ENCODE data around the gene BDP1.
"Not testable (repeated sequence)": the region's sequence is repeated elsewhere in the genome, so short reads cannot be mapped to it uniquely, and the experiment has no call there.

BDP1 gene

DNA sequence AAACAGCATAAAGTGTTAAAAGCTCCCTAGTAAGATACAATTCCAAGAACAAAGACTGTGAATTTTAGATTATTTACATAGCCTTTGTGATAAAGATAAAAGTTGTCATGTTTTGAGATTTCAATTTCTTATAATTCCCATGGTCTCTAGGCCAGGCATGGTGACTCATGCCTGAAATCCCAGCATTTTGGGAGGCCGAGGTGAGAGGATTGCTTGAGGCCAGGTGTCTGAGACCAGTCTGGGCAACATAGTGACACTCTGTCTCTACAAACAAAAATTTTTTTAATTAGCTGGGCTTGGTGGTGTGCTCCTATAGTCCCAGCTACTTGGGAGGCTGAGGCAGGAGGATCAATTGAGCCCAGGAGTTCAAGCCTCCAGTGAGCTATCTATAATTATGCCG, 48.1 kb downstream of the BDP1 start:
- H3K4me1 ChIP-seq (ENCODE audit: insufficient read depth, low read length), result no peaks in the 10 kb centered on the region
- H3K9ac ChIP-seq (ENCODE audit: low read depth, low read length), result no peak overlapping the region
- H3K36me3 ChIP-seq (ENCODE audit: insufficient read depth, low read length), result peaks cover 11% of the 10 kb centered on the region; the same call in 1 of the 2 replicates
- no peaks in the 10 kb centered on the region for H3K9me3 ChIP-seq (ENCODE audit: control insufficient read depth, insufficient read depth, low read length)

DNA sequence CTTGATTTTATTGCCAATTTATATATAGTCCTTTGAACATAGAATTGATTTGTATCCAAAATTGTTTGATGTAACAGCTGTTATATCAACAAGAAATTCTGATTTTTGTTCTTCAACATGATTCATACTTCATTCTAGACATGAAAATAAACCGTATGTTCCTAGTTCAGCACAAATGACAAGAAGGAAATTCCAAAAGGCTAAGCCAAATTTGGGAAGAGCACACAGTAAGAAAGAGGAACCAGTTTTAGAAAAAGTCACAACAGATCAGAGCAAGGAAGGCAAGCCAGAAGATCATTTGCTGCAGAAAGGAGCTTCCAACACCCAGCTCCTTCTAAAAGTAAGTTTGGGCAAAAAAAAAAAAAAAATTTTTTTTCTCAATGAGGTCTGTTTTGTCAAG, 66.7 kb downstream of the BDP1 start:
- no peak overlapping the region for H3K9ac ChIP-seq (ENCODE audit: low read depth, low read length)
- H3K4me1 ChIP-seq (ENCODE audit: insufficient read depth, low read length), result no peaks in the 10 kb centered on the region
- H3K36me3 ChIP-seq (ENCODE audit: insufficient read depth, low read length), result peaks cover 16% of the 10 kb centered on the region
- no peaks in the 10 kb centered on the region for H3K9me3 ChIP-seq (ENCODE audit: control insufficient read depth, insufficient read depth, low read length)

DNA sequence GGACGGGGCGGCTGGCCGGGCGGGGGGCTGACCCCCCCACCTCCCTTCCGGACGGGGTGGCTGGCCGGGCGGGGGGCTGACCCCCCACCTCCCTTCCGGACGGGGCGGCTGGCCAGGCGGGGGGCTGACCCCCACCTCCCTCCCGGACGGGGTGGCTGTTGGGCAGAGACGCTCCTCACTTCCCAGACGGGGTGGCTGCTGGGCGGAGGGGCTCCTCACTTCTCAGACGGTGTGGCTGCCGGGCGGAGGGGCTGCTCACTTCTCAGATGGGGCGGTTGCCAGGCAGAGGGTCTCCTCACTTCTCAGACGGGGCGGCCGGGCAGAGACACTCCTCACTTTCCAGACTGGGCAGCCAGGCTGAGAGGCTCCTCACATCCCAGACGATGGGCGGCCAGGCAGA, 70.2 kb downstream of the BDP1 start:
- not testable (repeated sequence) for H3K9ac ChIP-seq (ENCODE audit: low read depth, low read length)

DNA sequence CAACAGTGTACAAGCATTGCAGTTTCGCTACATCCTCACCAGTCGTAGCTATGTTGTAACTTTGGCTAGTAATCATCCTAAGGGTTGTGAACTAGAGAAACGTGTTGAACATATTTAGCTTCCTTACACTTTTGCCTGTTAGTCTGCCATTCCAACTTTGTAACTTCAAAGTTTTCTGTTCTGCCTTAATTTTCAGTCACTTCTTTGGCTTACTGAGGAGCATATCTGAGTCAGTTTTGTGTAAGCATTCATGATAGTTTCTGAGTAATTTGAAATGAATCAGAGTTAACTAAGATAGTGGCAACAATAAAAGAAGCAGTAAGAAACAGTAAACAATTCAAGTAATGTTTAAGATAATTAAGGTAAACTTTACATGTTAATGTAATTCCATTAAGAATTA, 72.8 kb downstream of the BDP1 start:
- Histone ChIP-seq H3K36me3 (ENCODE audit: insufficient read depth, low read length) (peaks cover 8% of the 10 kb centered on the region; the same call in 1 of the 2 replicates), H3K4me1 (ENCODE audit: insufficient read depth, low read length) (no peaks in the 10 kb centered on the region), H3K9ac (ENCODE audit: low read depth, low read length) (no peak overlapping the region), H3K9me3 (ENCODE audit: control insufficient read depth, insufficient read depth, low read length) (no peaks in the 10 kb centered on the region)

More for the DNA sequence above, 70.2 kb downstream of the BDP1 start:
- not testable (repeated sequence) for H3K4me1 ChIP-seq (ENCODE audit: insufficient read depth, low read length); H3K9me3 ChIP-seq (ENCODE audit: control insufficient read depth, insufficient read depth, low read length)
- H3K36me3 ChIP-seq (ENCODE audit: insufficient read depth, low read length), result peaks cover 15% of the 10 kb centered on the region

DNA sequence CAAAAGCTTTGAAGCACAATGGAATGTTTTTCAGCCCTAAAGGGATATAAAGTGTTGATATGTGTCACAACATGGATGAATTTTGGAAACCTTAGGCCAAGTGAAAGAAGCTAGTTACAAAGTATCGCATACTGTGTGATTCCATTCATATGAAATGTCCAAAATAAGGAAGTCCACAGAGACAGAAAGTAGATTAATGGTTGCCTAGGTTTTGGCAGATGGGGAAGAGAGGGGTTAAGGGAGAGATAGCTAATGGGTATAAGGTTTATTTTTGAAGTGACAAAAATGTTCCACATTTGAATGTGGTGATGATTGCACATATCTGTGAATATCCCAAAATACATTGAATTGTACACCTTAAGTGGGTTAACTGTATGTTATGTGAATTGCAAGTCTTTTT, 74.2 kb downstream of the BDP1 start:
- Histone ChIP-seq H3K4me1 (ENCODE audit: insufficient read depth, low read length) (no peaks in the 10 kb centered on the region), H3K36me3 (ENCODE audit: insufficient read depth, low read length) (peaks cover 2% of the 10 kb centered on the region; the same call in 1 of the 2 replicates), H3K9me3 (ENCODE audit: control insufficient read depth, insufficient read depth, low read length) (no peaks in the 10 kb centered on the region), H3K9ac (ENCODE audit: low read depth, low read length) (no peak overlapping the region)

DNA sequence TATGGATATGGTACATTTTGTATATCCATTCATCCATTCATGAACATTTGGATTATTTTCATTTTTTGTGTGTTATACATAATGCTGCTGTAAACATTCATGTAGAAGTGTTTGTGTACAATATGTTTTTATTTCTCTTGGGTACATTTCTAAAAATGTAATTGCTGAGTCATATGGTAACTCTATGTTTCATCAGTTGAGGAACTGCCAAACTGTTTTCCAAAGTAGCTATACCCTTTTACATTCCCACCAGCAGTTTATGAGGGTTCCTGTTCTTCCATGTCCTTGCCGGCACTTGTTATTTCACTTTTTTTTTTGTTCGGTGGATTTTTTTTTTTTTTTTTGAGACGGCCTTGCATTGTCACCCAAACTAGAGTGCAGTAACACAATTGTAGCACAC, 77.7 kb downstream of the BDP1 start:
- peaks cover 2% of the 10 kb centered on the region; the same call in 1 of the 2 replicates for H3K36me3 ChIP-seq (ENCODE audit: insufficient read depth, low read length)
- no peaks in the 10 kb centered on the region for H3K4me1 ChIP-seq (ENCODE audit: insufficient read depth, low read length)
- H3K9ac ChIP-seq (ENCODE audit: low read depth, low read length), result no peak overlapping the region
- no peaks in the 10 kb centered on the region for H3K9me3 ChIP-seq (ENCODE audit: control insufficient read depth, insufficient read depth, low read length)

DNA sequence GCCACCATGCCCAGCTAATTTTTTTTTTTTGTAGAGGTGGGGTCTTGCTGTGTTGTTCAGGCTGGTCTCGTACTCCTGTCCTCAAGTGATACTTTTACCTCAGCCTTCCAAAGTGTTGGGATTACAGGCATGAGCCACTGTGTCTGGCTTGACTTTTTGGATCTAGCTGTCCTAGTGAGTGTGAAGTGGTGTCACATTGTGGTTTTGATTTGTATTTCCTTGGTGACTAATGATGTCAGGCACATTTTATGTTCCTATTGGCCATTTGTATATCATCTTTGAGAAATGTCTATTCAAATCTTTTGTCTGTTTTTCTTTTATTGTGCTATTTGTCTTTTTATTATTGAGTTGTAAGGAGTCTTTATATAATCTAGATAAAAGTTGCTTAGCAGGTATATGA, 78.2 kb downstream of the BDP1 start:
- Histone ChIP-seq H3K36me3 (ENCODE audit: insufficient read depth, low read length) (peaks cover 2% of the 10 kb centered on the region; the same call in 1 of the 2 replicates), H3K4me1 (ENCODE audit: insufficient read depth, low read length) (no peaks in the 10 kb centered on the region), H3K9ac (ENCODE audit: low read depth, low read length) (no peak overlapping the region), H3K9me3 (ENCODE audit: control insufficient read depth, insufficient read depth, low read length) (no peaks in the 10 kb centered on the region)

DNA sequence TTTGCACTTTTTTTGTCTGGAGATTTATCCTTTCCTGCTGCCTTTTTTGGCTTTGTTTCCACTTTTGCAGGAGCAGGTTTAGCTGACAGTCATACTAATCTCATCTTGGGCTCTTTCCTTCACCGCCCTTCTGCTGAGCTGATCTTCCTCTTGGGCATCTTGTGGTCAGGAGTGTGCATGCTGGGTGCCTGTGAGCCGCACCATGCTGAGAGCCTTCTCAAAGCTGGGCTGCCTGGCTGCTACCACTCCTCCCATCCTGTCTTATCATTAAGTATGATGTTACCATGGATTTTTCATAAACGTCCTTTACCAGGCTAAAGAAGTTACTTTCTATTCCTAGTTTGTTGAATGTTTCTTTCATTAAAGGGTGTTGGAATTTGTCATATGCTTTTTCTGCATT, 82.2 kb downstream of the BDP1 start:
- H3K9ac ChIP-seq (ENCODE audit: low read depth, low read length), result no peak overlapping the region
- peaks cover 8% of the 10 kb centered on the region for H3K36me3 ChIP-seq (ENCODE audit: insufficient read depth, low read length)

DNA sequence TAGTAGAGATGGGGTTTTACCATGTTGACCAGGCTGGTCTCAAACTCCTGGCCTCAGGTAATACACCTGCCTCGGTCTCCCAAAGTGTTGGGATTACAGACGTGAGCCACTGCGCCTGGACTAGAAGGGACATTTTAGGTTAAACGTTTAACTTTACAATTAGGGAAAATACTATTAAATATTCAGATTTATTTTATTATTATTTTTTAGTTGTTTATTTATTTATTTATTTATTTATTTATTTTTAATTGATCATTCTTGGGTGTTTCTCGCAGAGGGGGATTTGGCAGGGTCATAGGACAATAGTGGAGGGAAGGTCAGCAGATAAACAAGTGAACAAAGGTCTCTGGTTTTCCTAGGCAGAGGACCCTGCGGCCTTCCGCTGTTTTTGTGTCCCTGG, 95.4 kb downstream of the BDP1 start:
- not testable (repeated sequence) for H3K9ac ChIP-seq (ENCODE audit: low read depth, low read length); H3K9me3 ChIP-seq (ENCODE audit: control insufficient read depth, insufficient read depth, low read length); H3K4me1 ChIP-seq (ENCODE audit: insufficient read depth, low read length)
- H3K36me3 ChIP-seq (ENCODE audit: insufficient read depth, low read length), result peaks cover 22% of the 10 kb centered on the region

More for the DNA sequence above, 82.2 kb downstream of the BDP1 start:
- H3K4me1 ChIP-seq (ENCODE audit: insufficient read depth, low read length), result no peaks in the 10 kb centered on the region
- no peaks in the 10 kb centered on the region for H3K9me3 ChIP-seq (ENCODE audit: control insufficient read depth, insufficient read depth, low read length)

DNA sequence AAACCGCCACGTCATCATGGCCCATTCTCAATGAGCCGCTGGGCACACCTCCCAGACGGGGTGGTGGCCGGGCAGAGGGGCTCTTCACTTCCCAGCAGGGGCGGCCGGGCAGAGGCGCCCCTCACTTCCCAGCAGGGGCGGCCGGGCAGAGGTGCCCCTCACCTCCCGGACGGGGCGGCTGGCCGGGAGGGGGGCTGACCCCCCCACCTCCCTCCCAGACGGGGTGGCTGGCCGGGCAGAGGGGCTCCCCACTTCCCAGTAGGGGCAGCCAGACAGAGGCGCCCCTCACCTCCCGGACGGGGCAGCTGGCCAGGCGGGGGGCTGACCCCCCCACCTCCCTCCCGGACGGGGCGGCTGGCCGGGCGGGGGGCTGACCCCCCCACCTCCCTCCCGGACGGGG, 96.1 kb downstream of the BDP1 start:
- not testable (repeated sequence) for H3K9ac ChIP-seq (ENCODE audit: low read depth, low read length); H3K4me1 ChIP-seq (ENCODE audit: insufficient read depth, low read length); H3K9me3 ChIP-seq (ENCODE audit: control insufficient read depth, insufficient read depth, low read length)
- peaks cover 22% of the 10 kb centered on the region for H3K36me3 ChIP-seq (ENCODE audit: insufficient read depth, low read length)

DNA sequence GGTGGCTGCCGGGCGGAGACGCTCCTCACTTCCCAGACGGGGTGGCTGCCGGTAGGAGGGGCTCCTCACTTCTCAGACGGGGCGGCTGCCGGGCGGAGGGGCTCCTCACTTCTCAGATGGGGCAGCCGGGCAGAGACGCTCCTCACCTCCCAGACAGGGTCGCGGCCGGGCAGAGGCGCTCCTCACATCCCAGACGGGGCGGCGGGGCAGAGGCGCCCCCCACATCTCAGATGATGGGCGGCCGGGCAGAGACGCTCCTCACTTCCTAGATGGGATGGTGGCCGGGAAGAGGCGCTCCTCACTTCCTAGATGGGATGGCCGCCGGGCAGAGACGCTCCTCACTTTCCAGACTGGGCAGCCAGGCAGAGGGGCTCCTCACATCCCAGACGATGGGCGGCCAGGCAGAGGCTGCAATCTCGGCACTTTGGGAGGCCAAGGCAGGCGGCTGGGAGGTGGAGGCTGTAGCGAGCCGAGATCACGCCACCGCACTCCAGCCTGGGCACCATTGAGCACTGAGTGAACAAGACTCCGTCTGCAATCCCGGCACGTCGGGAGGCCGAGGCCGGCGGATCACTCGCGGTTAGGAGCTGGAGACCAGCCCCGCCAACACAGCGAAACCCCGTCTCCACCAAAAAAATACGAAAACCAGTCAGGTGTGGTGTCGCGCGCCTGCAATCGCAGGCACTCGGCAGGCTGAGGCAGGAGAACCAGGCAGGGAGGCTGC, 96.7 kb downstream of the BDP1 start:
- H3K9ac ChIP-seq (ENCODE audit: low read depth, low read length); H3K4me1 ChIP-seq (ENCODE audit: insufficient read depth, low read length); H3K9me3 ChIP-seq (ENCODE audit: control insufficient read depth, insufficient read depth, low read length): not testable (repeated sequence)
- H3K36me3 ChIP-seq (ENCODE audit: insufficient read depth, low read length), result peaks cover 19% of the 10 kb centered on the region

DNA sequence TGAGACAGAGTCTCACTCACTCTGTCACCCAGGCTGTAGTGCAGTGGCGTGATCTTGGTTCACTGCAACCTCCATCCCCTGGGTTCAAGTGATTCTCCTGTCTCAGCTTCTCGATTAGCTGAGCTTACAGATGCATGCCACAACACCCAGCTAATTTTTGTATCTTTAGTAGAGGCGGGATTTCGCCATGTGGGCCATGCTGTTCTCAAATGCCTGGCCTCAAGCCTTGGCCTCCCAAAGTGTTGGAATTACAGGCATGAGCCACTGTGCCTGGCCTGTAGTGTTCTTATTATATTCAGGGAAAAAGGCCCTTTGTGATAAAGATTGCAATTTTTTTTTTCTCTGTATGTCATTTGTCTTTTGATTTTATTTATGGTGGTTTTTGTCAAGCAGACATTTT, 107.7 kb downstream of the BDP1 start:
- peaks cover 22% of the 10 kb centered on the region for H3K36me3 ChIP-seq (ENCODE audit: insufficient read depth, low read length)
- H3K9ac ChIP-seq (ENCODE audit: low read depth, low read length), result no peak overlapping the region
- no peaks in the 10 kb centered on the region for H3K4me1 ChIP-seq (ENCODE audit: insufficient read depth, low read length)
- no peaks in the 10 kb centered on the region for H3K9me3 ChIP-seq (ENCODE audit: control insufficient read depth, insufficient read depth, low read length)

DNA sequence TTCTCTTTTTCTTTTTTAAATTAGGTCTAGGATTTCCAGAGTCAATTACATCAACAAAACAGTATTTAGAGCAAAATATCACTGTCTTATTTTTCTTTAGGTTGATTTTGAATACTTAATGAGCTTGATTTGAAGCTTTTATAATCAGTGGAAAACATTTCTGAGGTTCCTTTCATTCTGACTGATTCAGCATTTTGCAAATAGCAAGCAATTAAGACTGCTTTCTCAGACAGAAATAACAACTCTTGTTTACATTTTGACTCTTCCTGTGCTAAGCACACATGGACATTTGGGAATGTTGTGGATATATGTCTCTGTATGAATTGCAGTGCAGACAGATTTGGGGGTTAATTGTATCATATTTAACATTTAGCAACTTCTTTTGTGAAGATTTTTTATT, 109.4 kb downstream of the BDP1 start:
- Histone ChIP-seq H3K36me3 (ENCODE audit: insufficient read depth, low read length) (peaks cover 20% of the 10 kb centered on the region), H3K9me3 (ENCODE audit: control insufficient read depth, insufficient read depth, low read length) (no peaks in the 10 kb centered on the region), H3K9ac (ENCODE audit: low read depth, low read length) (no peak overlapping the region), H3K4me1 (ENCODE audit: insufficient read depth, low read length) (no peaks in the 10 kb centered on the region)

DNA sequence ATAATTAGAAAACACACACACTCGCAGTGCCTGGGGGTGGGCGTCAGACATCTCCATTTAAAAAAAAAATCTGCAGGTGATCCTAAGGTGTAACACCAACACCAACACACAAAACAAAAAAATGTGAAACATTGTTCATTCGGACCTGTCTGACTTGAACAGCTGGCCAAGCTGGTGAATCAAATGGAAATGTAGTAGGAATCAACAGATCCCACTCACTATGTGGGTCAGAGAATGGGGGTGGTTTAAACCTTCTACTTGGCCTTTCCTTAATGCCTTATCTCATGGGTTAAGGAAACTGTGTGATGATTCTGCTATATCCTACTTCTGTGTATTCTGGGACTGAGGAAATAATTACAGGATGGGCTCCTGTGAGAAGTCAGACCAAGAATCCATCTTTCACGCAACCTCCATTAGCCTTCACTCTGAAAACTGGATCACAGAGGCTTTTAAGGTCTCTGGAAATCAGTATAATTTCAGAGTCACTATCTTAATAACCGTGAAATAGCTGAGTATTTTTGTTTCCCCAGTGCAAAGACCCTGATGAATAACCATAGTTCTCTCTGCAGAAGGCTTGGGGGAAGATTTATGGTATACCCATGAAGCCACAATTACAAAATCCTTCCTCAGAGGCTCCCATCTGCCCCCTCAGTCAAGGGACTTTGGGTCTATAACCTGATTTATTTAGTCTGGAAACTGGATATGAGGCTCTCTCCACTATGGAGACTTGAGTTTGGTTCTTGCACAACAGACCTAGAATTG, 114.5 kb downstream of the BDP1 start:
- Histone ChIP-seq H3K4me1 (ENCODE audit: insufficient read depth, low read length) (no peaks in the 10 kb centered on the region), H3K9ac (ENCODE audit: low read depth, low read length) (no peak overlapping the region), H3K9me3 (ENCODE audit: control insufficient read depth, insufficient read depth, low read length) (no peaks in the 10 kb centered on the region), H3K36me3 (ENCODE audit: insufficient read depth, low read length) (peaks cover 3% of the 10 kb centered on the region; the same call in 1 of the 2 replicates)

DNA sequence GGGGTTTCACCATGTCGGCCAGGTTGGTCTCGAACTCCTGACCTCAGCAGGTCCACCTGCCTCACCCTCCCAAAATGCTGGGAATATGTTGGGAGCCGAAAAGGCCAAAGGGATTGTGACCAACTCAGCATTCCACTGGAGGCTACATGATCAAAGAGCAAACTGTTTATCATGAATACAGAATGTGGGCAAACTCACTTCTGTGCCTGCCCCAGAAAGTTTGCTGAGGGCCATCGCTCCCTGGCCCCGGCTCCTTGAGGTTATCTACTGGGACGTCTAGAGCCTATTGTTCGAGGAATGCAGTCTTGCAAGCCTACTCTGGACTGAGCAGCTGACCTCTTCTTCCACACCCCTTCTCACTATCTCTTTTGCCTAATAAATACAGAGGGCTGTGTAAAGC, 116.4 kb downstream of the BDP1 start:
- H3K4me1 ChIP-seq (ENCODE audit: insufficient read depth, low read length); H3K9me3 ChIP-seq (ENCODE audit: control insufficient read depth, insufficient read depth, low read length); H3K36me3 ChIP-seq (ENCODE audit: insufficient read depth, low read length); H3K9ac ChIP-seq (ENCODE audit: low read depth, low read length): not testable (repeated sequence)
